GM21367 (cell line): ENCODE measurements around the gene CASZ1.

Source experiments
- ATAC-seq: cut with Tn5 transposase; IDR thresholded peaks from one replicate; pipeline ENCODE4 v1.9.1; 2021; ENCODE audit not compliant: unreplicated experiment

The CASZ1 gene

DNA sequence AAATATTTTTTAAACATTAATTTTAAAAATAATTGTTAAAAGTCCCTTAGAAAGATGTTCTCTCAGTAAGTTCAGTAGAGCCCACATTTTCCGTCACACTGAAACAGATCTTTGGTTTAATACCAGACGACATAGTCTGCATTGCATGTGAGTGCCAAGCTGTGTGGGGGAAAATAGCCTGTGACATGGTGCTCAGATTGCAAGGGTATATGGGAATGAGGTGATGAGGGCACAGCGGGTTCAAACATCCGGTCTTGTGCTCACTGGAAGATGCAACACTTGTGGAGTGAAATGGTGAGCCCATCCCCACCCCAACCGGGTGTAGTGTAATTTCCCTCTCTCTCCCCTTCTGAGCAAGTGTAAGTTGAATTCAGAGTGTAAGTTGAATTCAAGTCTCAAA, 207.4 kb downstream of the CASZ1 start:
- no peak for ATAC-seq

GRCh38 chr1:10588640-10589039, 207.8 kb downstream of the CASZ1 start:
- no peak for ATAC-seq
